ENCODE measurements around the gene SYCP3.

The SYCP3 gene

GRCh38 chr12:101700299-101700820 lies 38.9 kb downstream of the SYCP3 start:
- Histone ChIP-seq H3K9ac (ENCODE audit: insufficient read length, low read depth) (no peak overlapping the region), H3K4me3 (ENCODE audit: insufficient read length, low read depth) (no peak overlapping the region), H3K36me3 (ENCODE audit: insufficient read depth, insufficient read length, low read length) (no peaks in the 10 kb centered on the region), H3K4me1 (ENCODE audit: insufficient read depth, insufficient read length) (peaks cover 8% of the 10 kb centered on the region), H3K27me3 (ENCODE audit: insufficient read depth, insufficient read length) (peaks cover 26% of the 10 kb centered on the region), H3K9me3 (ENCODE audit: insufficient read depth, low read length) (no peaks in the 10 kb centered on the region)
- no peak for TF ChIP-seq SUZ12 (IDR thresholded peaks at IDR 0.05; ENCODE audit: extremely low read depth, insufficient read depth, insufficient read length)
- TF ChIP-seq YY1 (IDR thresholded peaks at IDR 0.05; ENCODE audit: insufficient read depth, insufficient read length), result no peak
- TF ChIP-seq ZNF274 (IDR thresholded peaks at IDR 0.05; ENCODE audit: low read depth, low read length), result no peak
- no peak for DNase-seq (ENCODE audit: low read depth, low spot score)

GRCh38 chr12:101698800-101699347 lies 40.4 kb downstream of the SYCP3 start:
- peak overlapping the region; percentile 83 for H3K4me3 ChIP-seq (ENCODE audit: insufficient read length, low read depth)
- no peak overlapping the region for H3K9ac ChIP-seq (ENCODE audit: insufficient read length, low read depth)
- H3K4me1 ChIP-seq (ENCODE audit: insufficient read depth, insufficient read length), result peaks cover 8% of the 10 kb centered on the region
- no peaks in the 10 kb centered on the region for H3K36me3 ChIP-seq (ENCODE audit: insufficient read depth, insufficient read length, low read length)
- TF ChIP-seq YY1 (IDR thresholded peaks at IDR 0.05; ENCODE audit: insufficient read depth, insufficient read length), result no peak
- DNase-seq (ENCODE audit: low read depth, low spot score), result no peak
- H3K9me3 ChIP-seq (ENCODE audit: insufficient read depth, low read length), result no peaks in the 10 kb centered on the region
- peaks cover 32% of the 10 kb centered on the region for H3K27me3 ChIP-seq (ENCODE audit: insufficient read depth, insufficient read length)

- peak overlapping the region; percentile 83 for H3K4me3 ChIP-seq (ENCODE audit: insufficient read length, low read depth)
- TF ChIP-seq SUZ12 (IDR thresholded peaks at IDR 0.05; ENCODE audit: extremely low read depth, insufficient read depth, insufficient read length), result no peak
- no peaks in the 10 kb centered on the region for H3K9me3 ChIP-seq (ENCODE audit: insufficient read depth, low read length)
- H3K36me3 ChIP-seq (ENCODE audit: insufficient read depth, insufficient read length, low read length), result no peaks in the 10 kb centered on the region
- H3K9ac ChIP-seq (ENCODE audit: insufficient read length, low read depth), result peak overlapping the region; percentile 92
- peak; percentile 11 for DNase-seq (ENCODE audit: low read depth, low spot score)
- H3K27me3 ChIP-seq (ENCODE audit: insufficient read depth, insufficient read length), result peaks cover 32% of the 10 kb centered on the region
- H3K4me1 ChIP-seq (ENCODE audit: insufficient read depth, insufficient read length), result peaks cover 6% of the 10 kb centered on the region
Observed at GRCh38 chr12:101697930-101698799, 41.1 kb downstream of the SYCP3 start.

GRCh38 chr12:101697197-101697929 lies 41.9 kb downstream of the SYCP3 start, which contains the start of gene CHPT1:
CHPT1 (plus strand) TSS chr12:101697640; CDS start chr12:101697862, 222 bp downstream.
- Histone ChIP-seq H3K4me1 (ENCODE audit: insufficient read depth, insufficient read length) (peaks cover 3% of the 10 kb centered on the region), H3K9me3 (ENCODE audit: insufficient read depth, low read length) (no peaks in the 10 kb centered on the region), H3K9ac (ENCODE audit: insufficient read length, low read depth) (peak within 1 kb of the TSS; percentile 92), H3K4me3 (ENCODE audit: insufficient read length, low read depth) (peak within 1 kb of the TSS; percentile 83), H3K27me3 (ENCODE audit: insufficient read depth, insufficient read length) (peaks cover 32% of the 10 kb centered on the region), H3K36me3 (ENCODE audit: insufficient read depth, insufficient read length, low read length) (no peaks in the 10 kb centered on the region)
- no peak for TF ChIP-seq ZNF274 (IDR thresholded peaks at IDR 0.05; ENCODE audit: low read depth, low read length)
- DNase-seq (ENCODE audit: low read depth, low spot score), result peak; percentile 49

GRCh38 chr12:101696251-101697196 lies 42.7 kb downstream of the SYCP3 start:
- TF ChIP-seq SUZ12 (IDR thresholded peaks at IDR 0.05; ENCODE audit: extremely low read depth, insufficient read depth, insufficient read length), result no peak
- TF ChIP-seq YY1 (IDR thresholded peaks at IDR 0.05; ENCODE audit: insufficient read depth, insufficient read length), result no peak
- TF ChIP-seq ZNF274 (IDR thresholded peaks at IDR 0.05; ENCODE audit: low read depth, low read length), result no peak
- Histone ChIP-seq H3K4me3 (ENCODE audit: insufficient read length, low read depth) (peak overlapping the region; percentile 62), H3K4me1 (ENCODE audit: insufficient read depth, insufficient read length) (peaks cover 3% of the 10 kb centered on the region), H3K9ac (ENCODE audit: insufficient read length, low read depth) (peak overlapping the region; percentile 74), H3K9me3 (ENCODE audit: insufficient read depth, low read length) (no peaks in the 10 kb centered on the region), H3K36me3 (ENCODE audit: insufficient read depth, insufficient read length, low read length) (no peaks in the 10 kb centered on the region), H3K27me3 (ENCODE audit: insufficient read depth, insufficient read length) (peaks cover 32% of the 10 kb centered on the region)
- DNase-seq (ENCODE audit: low read depth, low spot score), result no peak

- Histone ChIP-seq H3K4me1 (ENCODE audit: insufficient read depth, insufficient read length) (peaks cover 3% of the 10 kb centered on the region), H3K27me3 (ENCODE audit: insufficient read depth, insufficient read length) (peaks cover 32% of the 10 kb centered on the region), H3K9ac (ENCODE audit: insufficient read length, low read depth) (no peak overlapping the region), H3K36me3 (ENCODE audit: insufficient read depth, insufficient read length, low read length) (no peaks in the 10 kb centered on the region), H3K4me3 (ENCODE audit: insufficient read length, low read depth) (no peak overlapping the region), H3K9me3 (ENCODE audit: insufficient read depth, low read length) (no peaks in the 10 kb centered on the region)
- DNase-seq (ENCODE audit: low read depth, low spot score), result no peak
- TF ChIP-seq SUZ12 (IDR thresholded peaks at IDR 0.05; ENCODE audit: extremely low read depth, insufficient read depth, insufficient read length) (no peak), ZNF274 (IDR thresholded peaks at IDR 0.05; ENCODE audit: low read depth, low read length) (no peak), YY1 (IDR thresholded peaks at IDR 0.05; ENCODE audit: insufficient read depth, insufficient read length) (no peak)
Observed at GRCh38 chr12:101695706-101696105, 43.6 kb downstream of the SYCP3 start.
